HG03342 (cell line): ENCODE results near the gene ZEB1.
A peak's percentile ranks its signal among the peaks of the same experiment; 100 is the strongest.
"Not testable (repeated sequence)": the region's sequence is repeated elsewhere in the genome, so short reads cannot be mapped to it uniquely, and the experiment has no call there.

Source experiments
- ATAC-seq: cut with Tn5 transposase; IDR thresholded peaks from one replicate; pipeline ENCODE4 v1.9.1; 2021; ENCODE audit warnings: mild to moderate bottlenecking, moderate library complexity; ENCODE audit not compliant: unreplicated experiment

Gene ZEB1

DNA sequence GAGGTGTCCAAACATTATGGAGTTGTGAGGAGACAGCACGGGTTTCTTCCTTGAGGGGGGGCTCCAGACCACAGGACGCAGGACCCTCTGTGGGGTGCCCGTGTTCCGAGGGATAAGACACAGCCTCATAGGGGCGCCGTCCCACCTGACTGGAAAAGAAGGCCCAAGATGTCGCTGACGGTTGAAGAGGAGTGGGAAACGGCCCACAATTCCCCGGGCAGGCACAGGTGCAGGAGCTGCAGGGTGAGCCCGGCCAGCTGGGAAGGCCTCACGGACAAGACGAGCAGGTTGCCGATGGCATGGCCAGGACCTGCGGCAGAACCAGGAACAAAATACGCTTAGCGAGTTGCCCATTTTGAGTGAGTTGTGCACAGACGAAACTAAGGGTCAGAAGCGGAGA, 44.7 kb downstream of the ZEB1 start:
- not testable (repeated sequence) for ATAC-seq

DNA sequence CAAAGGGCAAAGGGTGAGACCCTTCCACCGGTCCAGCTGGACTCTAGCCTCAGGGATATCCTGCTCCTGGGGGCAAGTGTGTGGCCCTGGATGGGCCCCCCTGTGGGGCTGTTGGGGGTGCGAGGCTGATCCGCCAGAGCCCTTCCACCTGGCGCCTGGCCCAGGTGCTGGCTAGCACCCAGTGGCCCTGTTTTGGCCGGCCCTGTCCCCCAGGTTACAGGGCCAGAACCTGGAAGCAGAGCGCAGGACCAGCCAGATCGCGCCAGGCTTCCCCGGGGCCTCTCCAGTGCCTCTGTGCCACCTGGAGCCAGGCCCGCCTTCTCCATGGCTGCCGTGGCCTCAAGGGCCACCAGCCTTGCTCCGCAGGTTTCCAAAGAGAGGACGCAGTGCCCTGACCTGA, 45.2 kb downstream of the ZEB1 start:
- ATAC-seq: not testable (repeated sequence)

DNA sequence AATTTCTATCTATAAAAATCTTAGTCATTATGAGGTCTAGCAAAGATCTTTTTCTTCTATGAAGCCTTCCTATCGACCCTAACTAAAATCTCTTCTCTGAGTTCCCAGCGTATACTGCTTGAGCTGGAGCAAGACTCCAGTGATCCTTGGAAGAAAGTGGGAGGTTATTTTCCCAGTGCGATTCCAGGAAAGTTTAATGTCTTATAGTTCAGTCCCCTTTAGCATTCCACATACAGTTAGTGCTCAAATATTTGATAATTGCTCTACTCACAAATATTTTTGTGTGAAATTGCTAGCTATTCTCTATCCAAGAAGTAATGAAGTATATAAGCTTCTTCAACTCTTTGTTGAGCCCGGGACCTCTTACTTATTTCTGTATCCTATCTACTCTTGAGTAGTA, 47.7 kb downstream of the ZEB1 start:
- no peak for ATAC-seq

DNA sequence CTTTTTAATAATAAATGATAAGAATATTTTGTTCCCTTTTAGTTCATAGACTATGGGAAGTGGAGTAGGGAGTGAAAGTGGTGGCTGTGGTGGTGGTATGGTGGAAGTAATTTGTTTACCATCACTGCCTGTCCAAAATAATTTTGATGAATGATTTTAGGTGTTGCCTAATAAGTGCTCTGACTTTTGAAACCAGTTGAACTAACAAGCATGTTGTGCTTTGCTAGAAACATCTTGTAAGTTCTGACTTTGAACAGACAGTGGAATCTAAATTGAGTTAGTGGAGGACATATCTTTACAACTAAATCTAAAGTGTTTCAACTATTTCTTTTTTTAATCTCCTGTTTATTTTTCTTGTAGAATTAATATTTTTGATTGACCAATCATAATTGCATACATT, 49.7 kb downstream of the ZEB1 start:
- ATAC-seq: no peak

DNA sequence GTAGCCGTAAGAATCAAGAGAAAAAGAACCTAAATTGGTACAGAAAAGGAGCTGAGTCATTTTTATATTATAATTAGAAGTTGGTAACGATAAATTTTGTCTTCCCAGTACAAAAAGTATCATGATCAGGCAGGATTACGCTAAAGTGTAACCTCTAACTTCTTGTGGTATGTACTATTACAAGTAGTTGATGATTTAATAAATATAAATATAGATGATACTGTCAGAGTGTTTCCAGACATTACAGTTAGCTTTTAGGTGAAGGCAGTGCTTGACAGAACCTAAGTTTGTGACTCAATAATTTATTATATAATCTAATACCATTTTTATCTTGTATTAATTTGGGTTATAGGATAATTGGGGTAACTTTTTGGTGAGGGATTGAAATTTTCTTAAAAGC, 53.4 kb downstream of the ZEB1 start:
- ATAC-seq: no peak

DNA sequence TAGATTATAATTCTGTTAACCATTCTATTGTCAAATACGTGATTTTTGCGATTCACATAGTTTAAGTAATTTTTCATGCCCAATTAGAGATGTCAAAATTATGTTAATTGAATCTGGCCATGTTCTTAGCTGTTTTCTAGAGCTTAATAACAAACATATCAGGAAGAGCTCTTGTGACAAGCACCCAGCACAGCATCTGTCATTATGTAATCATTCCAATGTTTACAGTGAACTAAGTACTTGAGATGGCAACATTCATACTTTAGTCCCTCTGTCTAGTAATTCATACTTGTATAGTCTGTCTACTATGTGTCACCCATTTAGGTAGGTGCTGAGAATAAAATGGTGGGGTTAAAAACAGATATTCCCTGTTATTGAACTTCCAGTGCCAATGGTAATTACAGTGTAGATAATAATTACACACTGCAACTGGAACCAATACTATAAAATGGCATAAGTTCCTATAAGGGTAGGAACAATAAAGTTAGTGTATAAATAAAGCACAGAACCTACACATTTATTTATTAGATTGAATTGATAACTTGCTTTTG, 55.2 kb downstream of the ZEB1 start:
- no peak for ATAC-seq

DNA sequence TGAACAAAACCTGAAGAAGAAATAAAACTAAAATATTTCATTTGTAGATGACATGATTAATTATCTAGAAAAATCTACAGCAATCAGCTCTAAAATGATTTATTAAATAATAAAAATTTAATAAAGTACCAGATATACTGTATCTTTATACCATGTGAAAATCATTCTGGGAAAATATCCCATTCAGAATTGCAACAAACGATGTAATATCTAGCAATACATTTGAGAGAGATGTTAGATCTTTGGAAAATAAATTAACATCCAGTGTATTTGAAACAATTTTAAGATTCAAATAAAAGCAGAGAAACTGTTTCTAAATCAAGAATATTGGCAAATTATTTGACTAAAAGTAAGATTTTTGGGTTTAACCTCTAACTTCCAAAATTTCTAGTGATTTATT, 62.2 kb downstream of the ZEB1 start:
- no peak for ATAC-seq

DNA sequence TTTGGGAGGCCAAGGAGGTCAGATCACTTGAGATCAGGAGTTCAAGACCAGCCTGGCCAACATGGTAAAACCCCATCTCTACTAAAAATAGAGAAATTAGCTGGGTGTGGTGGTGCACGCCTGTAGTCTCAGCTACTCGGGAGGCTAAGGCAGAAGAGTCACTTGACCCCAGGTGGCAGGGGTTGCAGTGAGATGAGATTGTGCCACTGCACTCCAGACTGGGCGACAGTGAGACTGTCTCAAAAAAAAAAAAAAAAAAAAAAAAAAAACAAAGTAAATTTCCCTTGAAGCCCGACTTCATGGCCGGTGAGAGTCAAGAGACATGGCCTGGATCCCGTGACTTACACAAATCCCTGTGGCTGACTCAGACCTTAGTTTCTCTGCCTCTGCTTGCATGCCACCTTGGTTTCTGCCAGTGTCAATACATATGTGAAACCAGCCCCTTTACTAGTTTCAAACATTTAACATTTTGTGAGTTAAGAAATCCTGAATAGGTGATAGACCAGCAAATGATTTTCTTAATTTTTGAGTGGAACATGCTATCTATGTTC, 62.8 kb downstream of the ZEB1 start:
- no peak for ATAC-seq

DNA sequence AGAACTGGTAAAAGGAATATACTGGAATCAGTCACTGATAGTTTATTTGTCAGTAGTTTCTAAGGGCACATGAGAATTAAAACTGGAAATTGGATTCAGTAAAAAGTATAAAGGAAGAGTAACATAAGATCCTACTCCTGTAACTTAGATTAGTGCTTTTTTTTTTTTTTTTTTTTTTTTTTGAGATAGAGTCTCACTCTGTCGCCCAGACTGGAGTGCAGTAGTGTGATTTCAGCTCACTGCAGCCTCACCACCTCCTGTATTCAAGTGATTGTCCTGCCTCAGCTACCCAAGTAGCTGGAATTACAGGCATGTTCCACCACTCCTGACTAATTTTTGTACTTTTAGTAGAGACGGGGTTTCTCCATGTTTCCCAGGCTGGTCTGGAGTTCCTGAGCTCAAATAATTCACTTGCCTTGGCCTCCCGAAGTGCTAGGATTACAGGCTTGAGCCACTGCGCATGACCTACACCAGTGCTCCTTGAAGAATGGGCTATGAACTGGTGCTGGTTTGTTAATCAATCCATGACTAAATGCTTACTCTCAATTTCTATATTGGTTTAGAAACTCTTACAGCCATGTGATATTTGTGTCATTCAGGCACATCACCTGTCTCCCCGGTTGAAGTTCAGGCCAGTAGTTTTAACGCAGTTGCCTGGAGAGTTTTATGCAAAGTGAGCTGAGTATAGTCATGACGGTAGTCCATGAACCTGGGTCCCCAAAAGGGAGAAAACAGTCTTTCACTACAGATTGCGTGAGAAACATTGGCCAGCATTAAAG, 65.0 kb downstream of the ZEB1 start:
- ATAC-seq: peak; percentile 98

DNA sequence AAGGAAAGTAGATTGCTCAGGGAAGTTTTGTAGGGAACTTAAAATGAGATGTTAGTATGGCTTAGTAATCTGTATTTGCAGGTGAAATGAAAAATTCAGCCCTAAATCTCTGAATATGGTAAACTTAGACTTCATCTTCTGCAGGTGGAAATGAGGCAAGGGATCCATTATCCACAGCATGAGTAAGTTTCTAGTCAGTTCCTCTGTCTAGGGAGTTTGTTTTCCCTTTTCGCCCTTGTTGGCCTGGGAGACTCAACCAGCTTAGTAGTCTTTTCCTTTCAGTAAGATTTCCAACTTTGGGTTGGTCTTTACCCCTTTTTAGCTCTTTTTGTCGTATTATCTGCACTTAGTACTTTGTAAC, 65.6 kb downstream of the ZEB1 start:
- peak; percentile 30 for ATAC-seq

DNA sequence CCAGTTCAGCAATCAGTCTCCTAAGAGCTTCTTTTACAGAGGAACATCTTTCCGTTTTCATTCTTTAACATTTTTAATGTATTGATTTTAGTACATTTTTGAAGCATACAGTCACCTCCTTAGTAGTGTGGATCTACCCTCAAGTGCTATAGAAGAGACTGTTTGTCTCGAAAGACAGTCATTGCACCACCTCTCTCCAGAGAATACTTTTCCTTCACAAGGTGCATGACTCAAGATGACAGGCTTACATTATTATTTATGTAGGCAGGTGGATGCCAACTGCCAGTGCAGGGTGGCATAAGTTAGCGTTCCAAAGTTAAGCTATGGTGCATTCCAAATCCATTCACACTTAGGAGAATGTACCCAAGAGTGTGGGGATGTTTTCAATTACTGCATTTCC, 71.8 kb downstream of the ZEB1 start:
- no peak for ATAC-seq

DNA sequence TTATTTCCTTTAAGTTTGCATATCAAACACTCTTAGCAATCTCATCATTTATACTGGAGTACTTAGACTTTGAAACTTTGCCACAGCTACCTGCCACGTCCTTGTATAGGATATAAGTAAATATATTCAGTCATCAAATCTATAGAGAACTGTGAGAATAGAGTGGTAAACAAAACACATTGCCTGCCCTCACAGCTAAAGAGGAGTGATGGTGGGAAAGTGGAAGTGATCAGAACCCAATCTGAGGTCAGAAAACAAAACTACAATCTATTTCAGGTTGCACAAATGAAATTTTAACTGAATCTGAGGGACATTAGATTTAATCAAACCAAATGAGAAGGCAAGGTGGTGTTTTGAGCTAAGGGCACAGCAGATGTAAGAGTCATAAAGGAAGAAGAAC, 74.8 kb downstream of the ZEB1 start:
- peak; percentile 70 for ATAC-seq

DNA sequence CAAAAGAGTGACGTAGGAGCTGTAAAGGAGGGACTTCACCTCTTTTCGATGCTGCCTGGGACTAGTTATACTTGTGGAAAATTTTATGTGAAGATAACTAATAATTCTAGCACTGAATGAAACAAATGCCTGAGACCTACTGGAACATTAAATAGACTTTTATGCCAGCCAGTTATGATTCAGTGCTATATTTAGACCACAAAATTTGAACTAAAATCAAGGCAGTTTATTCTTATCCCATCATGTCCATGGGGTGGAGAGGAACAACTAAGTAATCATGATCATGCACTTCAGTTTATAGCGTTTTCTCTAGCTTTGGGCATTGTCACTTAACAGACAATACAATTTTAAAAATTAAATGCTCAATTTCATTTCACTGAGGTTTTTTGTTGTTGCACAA, 76.7 kb downstream of the ZEB1 start:
- ATAC-seq: no peak

DNA sequence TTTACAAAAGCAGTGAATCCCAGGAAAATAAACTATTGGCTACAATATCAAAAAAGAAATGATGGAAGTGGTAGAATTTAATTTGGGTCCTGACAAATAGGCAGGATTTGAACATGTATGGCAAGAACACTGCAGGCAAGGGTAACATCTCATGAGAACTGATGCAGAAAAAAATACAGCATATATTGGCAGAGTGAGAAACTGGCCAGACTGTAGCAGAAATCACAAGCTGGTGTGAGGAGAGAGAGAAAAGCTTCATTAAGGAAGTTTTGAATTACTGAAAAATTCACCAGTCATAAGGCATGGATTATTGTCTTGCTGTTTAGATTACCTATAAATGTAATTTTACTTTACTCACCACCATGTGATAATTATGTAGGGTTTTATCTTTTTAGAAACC, 77.4 kb downstream of the ZEB1 start:
- ATAC-seq: no peak

DNA sequence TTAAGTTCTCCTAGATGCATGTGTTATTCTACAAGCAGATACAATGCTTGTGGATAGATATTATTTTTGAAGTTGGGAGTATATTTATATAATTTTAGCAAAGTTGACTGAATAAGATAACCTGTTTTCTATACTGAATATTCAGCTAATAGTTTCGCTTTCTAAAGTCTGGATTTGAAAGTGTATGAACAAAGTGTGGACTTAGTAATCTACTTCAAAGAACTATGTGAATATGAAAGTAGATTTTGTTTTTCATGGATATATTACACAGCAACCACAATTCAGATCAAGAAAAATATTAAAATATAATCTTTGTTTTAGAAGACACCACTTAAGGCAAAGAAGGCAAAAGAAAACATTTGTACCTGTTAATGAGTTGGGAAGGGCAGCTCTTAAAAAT, 78.8 kb downstream of the ZEB1 start:
- no peak for ATAC-seq

DNA sequence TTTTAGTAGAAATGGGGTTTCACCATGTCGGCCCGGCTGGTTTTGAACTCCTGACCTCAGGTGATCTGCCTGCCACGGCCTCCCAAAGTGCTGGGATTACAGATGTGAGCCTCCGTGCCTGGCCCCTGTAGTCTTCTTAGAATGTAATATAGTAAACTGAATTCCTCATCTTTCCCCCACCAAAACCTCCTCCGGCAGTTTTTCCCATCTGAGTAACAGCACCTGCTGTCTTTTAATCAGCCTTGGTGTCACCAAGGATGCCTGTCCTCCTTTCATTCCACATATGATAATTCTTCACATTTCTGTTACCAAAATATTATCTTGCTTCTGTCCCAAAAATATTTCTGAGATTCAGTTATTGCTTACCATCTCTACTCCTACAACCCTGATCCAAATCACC, 80.2 kb downstream of the ZEB1 start:
- no peak for ATAC-seq

DNA sequence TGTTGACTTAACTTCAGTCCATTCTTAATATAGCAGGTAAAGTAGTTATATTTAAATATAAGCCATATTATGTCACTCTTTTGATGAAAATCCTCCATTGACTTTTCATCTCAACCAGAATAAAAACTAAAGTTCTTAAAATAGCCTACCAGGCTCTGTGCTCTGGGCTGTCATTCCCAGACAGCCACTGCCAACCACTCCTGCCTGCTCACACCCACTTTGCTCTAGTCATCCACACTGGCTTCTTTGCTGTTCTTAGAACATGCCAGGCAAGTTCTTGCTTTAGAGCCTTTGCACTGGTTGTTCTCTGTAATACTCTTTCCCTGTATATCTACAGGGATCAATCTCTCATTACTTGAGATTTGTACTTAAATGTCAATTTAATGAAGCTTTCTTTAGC, 80.6 kb downstream of the ZEB1 start:
- no peak for ATAC-seq

DNA sequence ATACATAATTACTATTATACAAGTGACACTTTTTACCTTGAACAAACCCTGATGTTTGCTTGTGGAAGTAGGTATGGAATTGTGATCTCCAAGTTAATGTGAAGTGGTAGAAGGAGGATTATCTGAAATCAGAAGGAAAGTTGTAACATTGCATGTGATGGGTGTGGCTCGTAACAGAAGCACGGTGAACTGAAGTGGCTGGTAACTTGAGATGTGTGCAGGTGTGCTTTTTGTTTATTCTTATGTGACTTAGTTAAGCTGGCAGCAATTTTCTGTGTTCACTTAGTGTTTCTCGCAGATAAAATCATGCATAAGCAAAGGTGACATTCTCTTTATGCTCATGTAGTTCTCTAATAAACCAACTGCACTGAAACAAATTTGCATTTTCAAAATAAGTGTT, 82.3 kb downstream of the ZEB1 start:
- ATAC-seq: no peak

DNA sequence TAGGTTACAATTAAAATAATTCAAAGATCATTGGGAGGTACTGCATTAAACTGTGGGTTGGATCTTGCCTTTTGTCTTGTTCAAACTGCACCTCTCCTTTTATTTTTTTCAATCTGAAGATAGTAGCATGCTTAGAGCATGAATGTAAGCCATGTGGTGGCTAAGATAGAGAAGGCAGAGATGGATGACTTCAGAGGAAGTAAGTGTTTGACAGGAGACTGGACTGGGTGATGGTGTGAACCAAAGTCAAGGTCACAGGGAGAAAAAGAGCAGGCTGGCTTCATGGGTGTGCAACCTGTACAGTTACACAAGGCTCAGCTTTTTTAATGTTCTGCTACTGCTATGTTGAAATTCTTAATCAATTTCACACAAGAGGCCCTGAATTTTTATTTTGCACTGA, 85.6 kb downstream of the ZEB1 start:
- no peak for ATAC-seq

DNA sequence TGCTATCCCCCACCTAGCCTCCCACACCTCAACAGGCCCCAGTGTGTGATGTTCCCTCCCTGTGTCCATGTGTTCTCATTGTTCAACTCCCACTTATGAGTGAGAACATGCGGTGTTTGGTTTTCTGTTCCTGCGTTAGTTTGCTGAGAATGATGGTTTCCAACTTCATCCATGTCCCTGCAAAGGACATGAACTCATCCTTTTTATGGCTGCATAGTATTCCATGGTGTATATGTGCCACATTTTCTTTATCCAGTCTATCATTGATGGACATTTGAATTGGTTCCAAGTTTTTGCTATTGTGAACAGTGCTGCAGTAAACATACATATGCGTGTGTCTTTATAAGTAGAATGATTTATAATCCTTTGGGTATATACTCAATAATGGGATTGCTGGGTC, 86.8 kb downstream of the ZEB1 start:
- ATAC-seq: not testable (repeated sequence)

DNA sequence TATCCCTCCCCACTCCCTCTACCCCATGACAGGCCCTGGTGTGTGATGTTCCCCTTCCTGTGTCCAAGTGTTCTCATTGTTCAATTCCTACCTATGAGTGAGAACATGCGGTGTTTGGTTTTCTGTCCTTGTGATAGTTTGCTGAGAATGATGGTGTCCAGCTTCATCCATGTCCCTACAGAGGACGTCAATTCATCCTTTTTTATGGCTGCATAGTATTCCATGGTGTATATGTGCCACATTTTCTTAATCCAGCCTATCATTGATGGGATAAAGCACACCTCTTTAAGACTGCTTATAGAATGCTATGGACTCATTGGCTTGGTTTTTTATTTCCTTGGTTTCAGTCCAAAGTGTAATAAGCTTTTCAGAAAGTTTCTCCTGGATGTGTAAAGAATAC, 93.4 kb downstream of the ZEB1 start:
- ATAC-seq: not testable (repeated sequence)

DNA sequence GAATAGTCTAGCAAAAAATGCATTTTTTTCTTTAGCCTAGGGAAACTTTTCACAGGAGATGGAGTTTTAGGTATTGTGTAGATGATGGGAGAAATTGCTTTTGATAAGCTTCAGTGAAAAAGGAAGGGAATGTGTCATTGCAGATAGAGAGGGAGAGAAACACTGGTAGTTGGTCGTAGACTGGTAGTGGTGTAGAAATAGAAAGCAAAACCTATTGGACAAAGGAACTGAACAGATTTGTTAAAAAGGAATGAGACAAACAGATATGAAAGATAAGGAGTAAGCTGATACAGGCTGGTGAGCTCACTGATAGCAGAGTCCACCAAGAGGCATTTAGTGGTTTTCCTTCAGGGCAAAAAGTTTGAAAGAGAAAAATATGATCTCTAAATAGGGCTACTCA, 94.3 kb downstream of the ZEB1 start:
- no peak for ATAC-seq

DNA sequence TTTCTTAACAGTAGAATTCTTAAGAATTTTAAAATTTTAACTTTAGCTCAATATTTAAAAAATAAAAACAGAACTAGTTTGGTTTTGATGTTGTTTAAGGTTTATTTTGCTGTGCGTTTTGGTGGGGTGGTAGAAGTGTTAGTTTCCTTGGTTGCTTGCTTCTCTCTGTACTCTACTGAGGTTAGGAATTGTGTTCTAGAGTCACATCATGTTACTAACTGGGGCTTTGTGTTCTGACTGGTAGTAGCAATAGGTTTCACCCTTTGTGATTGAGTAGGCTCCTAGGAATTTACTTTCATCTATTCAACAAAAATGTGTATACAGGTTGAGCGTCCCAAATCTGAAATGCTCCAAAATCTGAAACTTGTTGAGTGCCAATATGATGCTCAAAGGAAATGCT, 99.5 kb downstream of the ZEB1 start:
- no peak for ATAC-seq
